ENCODE results near the gene TTLL3. TPM values are rescaled to one million over a fixed set of nuclear protein-coding genes. Genes with fewer than 3 reads are reported as not detected.

The TTLL3 gene
- total RNA-seq, 1 donor from 2014 or later, result 29.8 TPM

GRCh38 chr3:9879830-9880549, 69.9 kb downstream of the TTLL3 start, which contains the start of gene CIDEC:
Gene CIDEC (minus strand): TSS chr3:9880253. CDS start chr3:9878486, 1,767 bp downstream.
- no peak for DNase-seq (ENCODE audit: low read depth)
- no peak within 1 kb of the TSS for H3K27ac Mint-ChIP-seq (ENCODE audit: unreplicated experiment)
- peaks cover 5% of the 10 kb centered on the region for H3K27me3 Mint-ChIP-seq (ENCODE audit: low read depth, unreplicated experiment)
- H3K9me3 ChIP-seq (ENCODE audit: insufficient read depth, low read depth, low read length), result no peaks in the 10 kb centered on the region
- no peak within 1 kb of the TSS for H2AFZ ChIP-seq (ENCODE audit: low read depth, low read length)
- H3K27me3 ChIP-seq (ENCODE audit: insufficient read depth, low read length), result no peaks in the 10 kb centered on the region
- no peaks in the 10 kb centered on the region for H4K20me1 ChIP-seq (ENCODE audit: insufficient read depth, low read length)
- H3K9ac ChIP-seq (ENCODE audit: low read length), result no peak within 1 kb of the TSS
- H3K4me1 ChIP-seq (ENCODE audit: insufficient read depth, low read length), result peaks cover 10% of the 10 kb centered on the region
- no peak within 1 kb of the TSS for H3K4me2 ChIP-seq (ENCODE audit: low read length)
- H3K36me3 ChIP-seq (ENCODE audit: insufficient read depth, low read length), result no peaks in the 10 kb centered on the region
- TF ChIP-seq CTCF (IDR thresholded peaks at IDR 0.05; ENCODE audit: insufficient read depth, low read depth, low read length), result no peak
- TF ChIP-seq EZH2 (IDR thresholded peaks at IDR 0.05; ENCODE audit: insufficient read depth, low read length), result no peak
- no peak within 1 kb of the TSS for H3K27ac ChIP-seq (ENCODE audit: low read depth, low read length)
- peaks cover 7% of the 10 kb centered on the region for H3K4me1 Mint-ChIP-seq (ENCODE audit: low read depth, unreplicated experiment)
- FAIRE-seq, result no peak
- no peaks in the 10 kb centered on the region for H3K36me3 Mint-ChIP-seq (ENCODE audit: low read depth, unreplicated experiment)
- no peaks in the 10 kb centered on the region for H3K79me2 ChIP-seq (ENCODE audit: insufficient read depth, low read length)
- no peaks in the 10 kb centered on the region for H3K9me3 Mint-ChIP-seq (ENCODE audit: unreplicated experiment)
- H3K4me3 ChIP-seq (ENCODE audit: insufficient read depth, low read depth, low read length), result no peak within 1 kb of the TSS
- H3K4me3 Mint-ChIP-seq (ENCODE audit: unreplicated experiment), result no peak within 1 kb of the TSS

DNA sequence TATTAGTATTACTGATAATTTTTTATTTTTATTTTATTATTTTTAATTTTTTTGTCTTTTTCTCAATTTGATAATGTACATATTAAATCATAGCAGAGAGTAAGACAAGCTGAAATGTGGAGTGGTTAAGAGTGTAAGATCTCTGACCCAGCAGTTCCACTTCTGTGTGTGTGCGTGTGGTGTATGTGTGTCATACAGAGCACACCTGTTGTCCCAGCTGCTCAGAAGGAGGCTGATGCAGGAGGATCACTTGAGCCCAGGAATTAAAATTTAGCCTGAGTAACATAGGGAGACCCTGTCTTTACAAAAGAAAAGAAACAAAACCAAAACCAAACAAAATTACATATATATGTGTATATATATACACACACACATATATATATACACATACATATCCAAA, 71.4 kb downstream of the TTLL3 start:
- Mint-ChIP-seq H3K27ac (ENCODE audit: unreplicated experiment) (no peak overlapping the region), H3K27me3 (ENCODE audit: low read depth, unreplicated experiment) (peaks cover 5% of the 10 kb centered on the region), H3K4me3 (ENCODE audit: unreplicated experiment) (no peak overlapping the region), H3K4me1 (ENCODE audit: low read depth, unreplicated experiment) (peaks cover 10% of the 10 kb centered on the region), H3K36me3 (ENCODE audit: low read depth, unreplicated experiment) (no peaks in the 10 kb centered on the region), H3K9me3 (ENCODE audit: unreplicated experiment) (no peaks in the 10 kb centered on the region)
- H2AFZ ChIP-seq (ENCODE audit: low read depth, low read length), result no peak overlapping the region
- no peak overlapping the region for H3K9ac ChIP-seq (ENCODE audit: low read length)
- no peaks in the 10 kb centered on the region for H3K9me3 ChIP-seq (ENCODE audit: insufficient read depth, low read depth, low read length)
- no peaks in the 10 kb centered on the region for H3K36me3 ChIP-seq (ENCODE audit: insufficient read depth, low read length)
- H3K27me3 ChIP-seq (ENCODE audit: insufficient read depth, low read length), result no peaks in the 10 kb centered on the region
- FAIRE-seq (no peak), DNase-seq (ENCODE audit: low read depth) (no peak)
- no peaks in the 10 kb centered on the region for H4K20me1 ChIP-seq (ENCODE audit: insufficient read depth, low read length)
- no peak overlapping the region for H3K4me2 ChIP-seq (ENCODE audit: low read length)
- peaks cover 10% of the 10 kb centered on the region for H3K4me1 ChIP-seq (ENCODE audit: insufficient read depth, low read length)
- H3K4me3 ChIP-seq (ENCODE audit: insufficient read depth, low read depth, low read length), result no peak overlapping the region
- H3K27ac ChIP-seq (ENCODE audit: low read depth, low read length), result no peak overlapping the region
- H3K79me2 ChIP-seq (ENCODE audit: insufficient read depth, low read length), result no peaks in the 10 kb centered on the region
- no peak for TF ChIP-seq CTCF (IDR thresholded peaks at IDR 0.05; ENCODE audit: insufficient read depth, low read depth, low read length)
- TF ChIP-seq EZH2 (IDR thresholded peaks at IDR 0.05; ENCODE audit: insufficient read depth, low read length), result no peak

Data from astrocyte (in vitro differentiated cells and primary cell).